Mucosa of stomach (tissue), 1 donor: Measurements from ENCODE around the gene ARHGAP22.

ENCODE experiments used
- H3K27me3 ChIP-seq: one replicate; pipeline ENCODE4 v1.7.0; 2013; ENCODE audit warnings: mild to moderate bottlenecking, low read length; ENCODE audit not compliant: control insufficient read depth, insufficient read depth
- H3K36me3 ChIP-seq: one replicate; pipeline ENCODE4 v1.7.0; 2013; ENCODE audit warnings: low read length; ENCODE audit not compliant: control insufficient read depth, insufficient read depth
- H3K4me1 ChIP-seq: one replicate; pipeline ENCODE4 v1.7.0; 2013; ENCODE audit warnings: mild to moderate bottlenecking, low read length; ENCODE audit not compliant: control insufficient read depth, insufficient read depth
- H3K4me3 ChIP-seq: one replicate; pipeline ENCODE4 v1.7.0; 2013; ENCODE audit warnings: low read length
- H3K9ac ChIP-seq: one replicate; pipeline ENCODE4 v1.7.0; 2013; ENCODE audit warnings: mild to moderate bottlenecking, low read length, moderate library complexity
- H3K9me3 ChIP-seq: one replicate; pipeline ENCODE4 v1.7.0; 2013; ENCODE audit warnings: mild to moderate bottlenecking, low read length, moderate library complexity; ENCODE audit not compliant: control insufficient read depth
- donor health status: Pancreatic carcinoma.

Gene ARHGAP22

GRCh38 chr10:48474765-48475365 lies 130.0 kb downstream of the ARHGAP22 start:
- H3K4me1 ChIP-seq: no peaks in the 10 kb centered on the region

GRCh38 chr10:48473704-48474103 lies 131.2 kb downstream of the ARHGAP22 start:
- H3K9ac ChIP-seq: no peak overlapping the region
- no peaks in the 10 kb centered on the region for H3K9me3 ChIP-seq
- H3K4me1 ChIP-seq: no peaks in the 10 kb centered on the region
- H3K27me3 ChIP-seq: peaks cover 3% of the 10 kb centered on the region
- no peaks in the 10 kb centered on the region for H3K36me3 ChIP-seq
- no peak overlapping the region for H3K4me3 ChIP-seq

More at GRCh38 chr10:48474765-48475365, 130.0 kb downstream of the ARHGAP22 start:
- Histone ChIP-seq H3K4me3 (no peak overlapping the region), H3K36me3 (no peaks in the 10 kb centered on the region), H3K9me3 (no peaks in the 10 kb centered on the region), H3K9ac (no peak overlapping the region), H3K27me3 (peaks cover 3% of the 10 kb centered on the region)

DNA sequence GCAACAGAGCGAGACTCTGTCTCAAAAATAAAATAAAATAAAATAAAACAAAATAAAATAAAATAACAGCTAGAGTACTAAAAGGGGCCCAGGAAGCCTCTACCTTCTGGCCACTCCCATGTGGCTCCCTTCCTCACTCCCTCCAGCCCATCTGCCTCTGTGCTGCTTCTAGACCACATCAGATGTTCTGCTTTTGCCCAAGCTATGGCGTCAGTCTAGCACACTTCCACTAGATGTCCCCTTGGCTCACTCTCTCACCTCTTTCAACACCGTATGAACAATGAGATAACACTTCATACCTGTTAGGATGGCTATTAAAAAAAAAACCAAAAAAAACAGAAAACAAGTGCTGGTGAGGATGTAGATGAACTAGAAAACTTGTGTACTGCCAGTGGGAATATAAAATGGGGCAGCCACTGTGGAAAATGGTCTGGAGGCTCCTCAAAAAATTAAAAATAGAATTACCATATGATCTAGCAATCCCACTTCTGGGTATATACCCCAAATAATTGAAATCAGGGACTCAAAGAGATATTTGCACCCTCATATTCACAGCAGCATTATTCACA lies 132.3 kb downstream of the ARHGAP22 start:
- peaks cover 3% of the 10 kb centered on the region for H3K27me3 ChIP-seq
- H3K9ac ChIP-seq: no peak overlapping the region
- H3K4me3 ChIP-seq: no peak overlapping the region
- no peaks in the 10 kb centered on the region for H3K36me3 ChIP-seq
- H3K4me1 ChIP-seq: no peaks in the 10 kb centered on the region
- no peaks in the 10 kb centered on the region for H3K9me3 ChIP-seq

- H3K9me3 ChIP-seq: no peaks in the 10 kb centered on the region
- H3K27me3 ChIP-seq: peaks cover 12% of the 10 kb centered on the region
- no peaks in the 10 kb centered on the region for H3K36me3 ChIP-seq
- H3K4me1 ChIP-seq: no peaks in the 10 kb centered on the region
- H3K4me3 ChIP-seq: no peak overlapping the region
- no peak overlapping the region for H3K9ac ChIP-seq
Observed at GRCh38 chr10:48470893-48471805, 133.7 kb downstream of the ARHGAP22 start.

- H3K27me3 ChIP-seq: peaks cover 17% of the 10 kb centered on the region
- no peaks in the 10 kb centered on the region for H3K4me1 ChIP-seq
- no peak overlapping the region for H3K4me3 ChIP-seq
- no peaks in the 10 kb centered on the region for H3K36me3 ChIP-seq
- H3K9me3 ChIP-seq: no peaks in the 10 kb centered on the region
- no peak overlapping the region for H3K9ac ChIP-seq
Observed at GRCh38 chr10:48470115-48470892, 134.6 kb downstream of the ARHGAP22 start.

DNA sequence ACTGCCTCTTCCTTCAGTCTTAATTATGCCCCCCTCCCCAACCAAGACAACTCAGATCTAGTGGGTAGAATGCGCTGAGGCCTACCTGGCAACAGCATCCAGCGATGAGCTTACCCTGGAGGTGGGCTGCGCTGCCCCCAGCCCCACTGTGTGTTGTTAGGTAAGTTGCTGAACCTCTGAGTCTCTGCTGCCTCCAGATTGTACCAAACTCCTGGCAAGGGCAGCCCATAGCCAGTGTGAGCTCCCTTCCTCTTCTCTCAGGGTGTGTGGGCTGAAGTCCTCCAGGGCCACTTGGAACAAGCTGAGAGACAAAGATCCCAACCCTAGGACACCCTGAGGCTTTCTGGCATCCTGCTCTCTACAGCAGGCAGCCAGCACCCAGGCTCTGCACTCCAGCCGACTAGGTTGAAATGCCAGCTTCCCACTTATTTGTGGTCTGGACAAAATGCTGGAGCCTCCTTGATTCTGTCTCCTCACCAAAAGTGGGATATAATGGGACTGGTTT lies 135.3 kb downstream of the ARHGAP22 start:
- Histone ChIP-seq H3K9me3 (no peaks in the 10 kb centered on the region), H3K36me3 (no peaks in the 10 kb centered on the region), H3K4me1 (no peaks in the 10 kb centered on the region), H3K9ac (no peak overlapping the region), H3K27me3 (peaks cover 17% of the 10 kb centered on the region), H3K4me3 (no peak overlapping the region)

DNA sequence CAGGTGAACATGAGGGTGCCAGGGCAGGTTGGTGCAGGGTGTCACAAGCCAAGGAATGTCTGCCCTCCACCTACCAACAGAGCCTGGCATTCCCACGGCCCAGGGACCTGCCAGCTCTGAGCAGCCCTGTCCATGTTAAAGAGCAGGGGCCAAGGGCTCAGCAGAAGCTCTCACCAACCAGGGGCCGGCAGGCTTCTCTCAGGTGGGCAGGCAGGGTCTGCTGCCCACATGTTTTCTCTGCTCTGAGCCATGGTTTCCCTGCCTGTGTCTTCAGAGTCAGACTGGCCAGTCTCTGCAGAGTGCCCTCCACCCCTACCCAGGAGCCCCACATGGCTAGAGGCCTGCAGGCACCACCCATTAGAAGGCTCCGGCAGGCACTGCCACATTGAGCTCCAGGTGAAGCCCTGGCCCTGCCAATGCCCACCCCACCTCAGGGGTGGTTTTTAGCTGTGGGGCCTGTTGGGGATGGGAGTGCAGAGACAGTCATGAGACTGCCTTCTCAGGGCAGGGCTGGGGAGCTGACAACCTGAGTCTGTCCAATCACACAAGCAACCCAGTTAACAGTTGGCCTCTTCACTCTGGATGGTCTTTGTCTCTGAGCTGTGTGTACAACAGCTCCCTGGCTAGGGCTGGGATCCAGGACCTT lies 135.9 kb downstream of the ARHGAP22 start:
- Histone ChIP-seq H3K9ac (no peak overlapping the region), H3K9me3 (no peaks in the 10 kb centered on the region), H3K4me3 (no peak overlapping the region), H3K36me3 (no peaks in the 10 kb centered on the region), H3K27me3 (peaks cover 17% of the 10 kb centered on the region), H3K4me1 (no peaks in the 10 kb centered on the region)

DNA sequence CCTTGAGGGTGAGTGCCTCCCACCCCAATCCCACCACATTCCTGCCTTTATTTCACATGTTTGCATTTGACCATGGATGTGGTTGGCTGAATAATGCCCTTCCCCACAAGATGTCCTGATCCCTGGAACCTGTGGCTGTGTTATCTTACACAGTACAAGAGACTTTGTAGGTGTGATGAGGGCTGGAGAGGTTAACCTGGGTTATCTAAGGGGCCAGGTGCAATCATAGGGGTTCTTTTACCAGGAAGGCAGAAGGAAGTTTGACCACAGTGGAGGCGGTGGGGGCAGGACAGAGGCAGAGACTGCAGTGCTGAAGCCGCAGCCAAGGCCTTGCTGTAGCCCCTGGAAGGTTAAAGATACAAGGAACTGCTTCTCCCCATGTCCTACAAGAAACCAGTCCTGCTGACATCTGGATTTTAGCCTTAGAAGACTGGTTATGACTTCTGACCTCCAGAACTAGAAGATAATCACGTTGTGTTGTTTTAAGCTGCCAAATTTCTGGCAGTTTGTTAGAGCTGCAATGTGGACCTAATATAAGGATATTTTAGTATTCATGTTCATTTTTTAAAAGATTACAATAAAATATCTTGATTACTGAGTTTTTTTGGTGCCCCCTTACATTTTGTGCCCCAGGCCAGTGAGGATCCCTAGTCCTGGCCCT lies 136.6 kb downstream of the ARHGAP22 start:
- H3K4me1 ChIP-seq: no peaks in the 10 kb centered on the region
- H3K27me3 ChIP-seq: peaks cover 17% of the 10 kb centered on the region
- H3K9me3 ChIP-seq: no peaks in the 10 kb centered on the region
- no peak overlapping the region for H3K4me3 ChIP-seq
- H3K36me3 ChIP-seq: no peaks in the 10 kb centered on the region
- no peak overlapping the region for H3K9ac ChIP-seq

GRCh38 chr10:48467669-48468068 lies 137.2 kb downstream of the ARHGAP22 start:
- H3K4me1 ChIP-seq: no peaks in the 10 kb centered on the region
- H3K36me3 ChIP-seq: no peaks in the 10 kb centered on the region
- H3K9ac ChIP-seq: no peak overlapping the region
- H3K27me3 ChIP-seq: peaks cover 17% of the 10 kb centered on the region
- H3K9me3 ChIP-seq: no peaks in the 10 kb centered on the region
- H3K4me3 ChIP-seq: no peak overlapping the region

DNA sequence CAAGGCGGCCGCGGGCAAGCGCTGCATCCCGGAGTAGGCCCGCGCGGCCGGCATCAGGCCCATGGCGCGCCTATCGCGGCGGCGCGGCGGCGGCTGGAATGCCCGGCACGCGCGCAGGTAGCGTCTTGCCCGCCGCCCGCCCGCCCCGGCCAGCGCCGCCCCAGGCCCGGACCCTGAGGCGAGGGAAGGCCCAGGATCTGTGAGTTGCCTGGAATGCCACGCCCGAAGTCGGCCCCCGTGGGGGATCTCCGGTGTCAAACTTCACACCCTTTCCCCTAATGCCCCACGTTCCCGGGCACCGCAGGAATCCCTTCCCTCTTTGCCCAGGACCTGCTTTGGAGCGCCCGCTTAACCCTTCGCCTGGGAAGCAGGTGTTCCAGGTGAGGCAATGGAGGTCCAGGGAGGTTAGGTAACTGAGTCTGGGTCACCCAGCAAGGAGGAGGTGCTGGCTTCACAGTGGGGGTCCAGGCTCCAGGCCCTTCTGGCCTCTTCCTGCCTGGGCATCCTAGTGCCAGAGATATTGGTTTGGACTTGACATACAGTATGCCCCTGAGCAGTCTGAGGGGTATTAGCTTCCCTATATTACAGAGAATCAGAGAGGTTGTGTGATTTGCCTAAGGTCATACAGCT lies 138.1 kb downstream of the ARHGAP22 start:
- no peaks in the 10 kb centered on the region for H3K9me3 ChIP-seq
- no peaks in the 10 kb centered on the region for H3K4me1 ChIP-seq
- H3K36me3 ChIP-seq: no peaks in the 10 kb centered on the region
- no peak overlapping the region for H3K9ac ChIP-seq
- H3K4me3 ChIP-seq: no peak overlapping the region
- peaks cover 17% of the 10 kb centered on the region for H3K27me3 ChIP-seq
